SK-N-SH (cell line): Measurements from ENCODE around the gene TSPAN3. TPM values are rescaled to one million over a fixed set of nuclear protein-coding genes. Genes with fewer than 3 reads are reported as not detected.

Source experiments
- CTCF ChIA-PET: fragments of 300-600, 350-600 bp; formaldehyde crosslinking; extraction: SDS; loops from one replicate; lab custom pipeline; 2021; lab: Yijun Ruan, JAX
- POLR2A ChIA-PET: fragments of 350-600 bp; sonication (Branson Sonifier 250); formaldehyde crosslinking; extraction: SDS; loops from one replicate; lab custom pipeline; 2020; ENCODE audit warnings: antibody characterized with exemption, inconsistent platforms; lab: Yijun Ruan, JAX
- DNase-seq: peaks from one replicate; pipeline ENCODE4 v3.0.0; 2012
- H2AFZ ChIP-seq: fragments of 200-600 bp; sonication (generic); 2 replicates; pipeline ENCODE4 v1.8.1; 2016; ENCODE audit warnings: antibody characterized with exemption, mild to moderate bottlenecking, low read depth
- H3F3A ChIP-seq: fragments of 200-600 bp; sonication (generic); replicated peaks from 2 replicates; pipeline ENCODE3; 2016; ENCODE audit warnings: antibody characterized with exemption, mild to moderate bottlenecking; ENCODE audit not compliant: insufficient read depth
- H3K27ac ChIP-seq, 2 experiments: fragments of 200-500 bp in 1 of 2; fragments of 200-600 bp in 1 of 2; sonication (Bioruptor generic) in 1 of 2; sonication (generic), shearing (Covaris generic) in 1 of 2; 2 replicates each; pipeline versions ENCODE4 v1.5.1 to v1.6.1; 2014 to 2016; ENCODE audit warnings: low read depth in 2 of 2, inconsistent platforms in 1 of 2, low read length in 1 of 2, mild to moderate bottlenecking in 1 of 2, mixed read lengths in 1 of 2
- H3K27me3 ChIP-seq: fragments of 200-600 bp; sonication (generic), shearing (Covaris generic); 2 replicates; pipeline ENCODE4 v1.6.1; 2016; ENCODE audit warnings: mixed run types; ENCODE audit not compliant: insufficient read depth
- H3K36me3 ChIP-seq, 2 experiments: fragments of 200-500 bp in 1 of 2; fragments of 200-600 bp in 1 of 2; sonication (Bioruptor generic) in 1 of 2; sonication (generic) in 1 of 2; replicated peaks in 1 of 2; 2 replicates each; pipeline versions ENCODE3 to v1.5.1; 2014 to 2016; ENCODE audit warnings: low read length in 1 of 2, mild to moderate bottlenecking in 1 of 2; ENCODE audit not compliant: insufficient read depth in 2 of 2, control insufficient read depth in 1 of 2
- H3K4me1 ChIP-seq, 2 experiments: fragments of 200-500 bp in 1 of 2; fragments of 200-600 bp in 1 of 2; sonication (Bioruptor generic) in 1 of 2; sonication (generic), shearing (Covaris generic) in 1 of 2; 2 replicates each; pipeline versions ENCODE4 v1.5.1 to v1.6.1; 2014 to 2016; ENCODE audit warnings: low read depth in 1 of 2, low read length in 1 of 2, mixed run types in 1 of 2; ENCODE audit not compliant: insufficient read depth in 2 of 2, control insufficient read depth in 1 of 2
- H3K4me2 ChIP-seq: fragments of 200-600 bp; sonication (generic), shearing (Covaris generic); 2 replicates; pipeline ENCODE4 v1.6.1; 2017; ENCODE audit warnings: mixed run types
- H3K4me3 ChIP-seq, 2 experiments: fragments of 200-500 bp in 1 of 2; fragments of 200-600 bp in 1 of 2; sonication (Bioruptor generic) in 1 of 2; sonication (generic), shearing (Covaris generic) in 1 of 2; 2 replicates each; pipeline versions ENCODE4 v1.5.1 to v1.8.1; 2014 to 2016; ENCODE audit warnings: low read depth in 2 of 2, inconsistent platforms in 1 of 2, low read length in 1 of 2, mild to moderate bottlenecking in 1 of 2, mixed read lengths in 1 of 2, moderate library complexity in 1 of 2
- H3K79me2 ChIP-seq: fragments of 200-600 bp; sonication (generic); 2 replicates; pipeline ENCODE4 v1.8.1; 2017; ENCODE audit warnings: mild to moderate bottlenecking; ENCODE audit not compliant: insufficient read depth
- H3K9ac ChIP-seq: fragments of 200-600 bp; sonication (generic); 2 replicates; pipeline ENCODE4 v1.6.1; 2017; ENCODE audit warnings: mixed run types
- H3K9me2 ChIP-seq: fragments of 200-600 bp; sonication (generic); 2 replicates; pipeline ENCODE4 v1.6.1; 2017; ENCODE audit warnings: mixed run types
- H3K9me3 ChIP-seq: fragments of 200-600 bp; sonication (generic); 2 replicates; pipeline ENCODE4 v1.6.1; 2017; ENCODE audit warnings: mixed run types, mild to moderate bottlenecking, moderate library complexity
- H4K20me1 ChIP-seq: fragments of 200-600 bp; sonication (generic); 2 replicates; pipeline ENCODE4 v1.6.1; 2017; ENCODE audit warnings: mild to moderate bottlenecking, mixed run types; ENCODE audit not compliant: insufficient read depth
- ELF1 ChIP-seq: IDR thresholded peaks from 2 replicates; pipeline ENCODE4 v1.4.0; 2012
- EZH2phosphoT487 ChIP-seq: fragments of 200-600 bp; sonication (generic); IDR thresholded peaks from 2 replicates; pipeline ENCODE4 v1.6.1; 2017; ENCODE audit warnings: low read depth, mixed run types, mild to moderate bottlenecking, antibody characterized with exemption, moderate library complexity, borderline replicate concordance
- FOXJ3 ChIP-seq: sonication (generic); formaldehyde crosslinking; IDR thresholded peaks from 2 replicates; pipeline ENCODE4 v1.5.1; 2020; ENCODE audit warnings: mild to moderate bottlenecking, missing genetic modification reagents
- FOXM1 ChIP-seq: IDR thresholded peaks from 2 replicates; pipeline ENCODE4 v1.4.0; 2012; ENCODE audit warnings: low read depth, mild to moderate bottlenecking
- GABPA ChIP-seq: IDR thresholded peaks from 2 replicates; pipeline ENCODE4 v1.4.0; 2012; ENCODE audit warnings: low read depth, mild to moderate bottlenecking
- MEF2A ChIP-seq: IDR thresholded peaks from 2 replicates; pipeline ENCODE4 v1.4.0; 2012; ENCODE audit warnings: low read depth, borderline replicate concordance
- NFIC ChIP-seq: IDR thresholded peaks from 2 replicates; pipeline ENCODE4 v1.4.0; 2012; ENCODE audit warnings: borderline replicate concordance
- NRF1 ChIP-seq: IDR thresholded peaks from 2 replicates; pipeline ENCODE4 v1.6.1; 2012; ENCODE audit warnings: low read depth, mild to moderate bottlenecking, low read length
- POLR2AphosphoS5 ChIP-seq: IDR thresholded peaks from 2 replicates; pipeline ENCODE4 v1.6.1; 2012; ENCODE audit warnings: low read depth, low read length
- RAD21 ChIP-seq: IDR thresholded peaks from 2 replicates; pipeline ENCODE4 v1.6.1; 2012; ENCODE audit warnings: mild to moderate bottlenecking, low read length
- RCOR1 ChIP-seq: fragments of 150-350 bp; IDR thresholded peaks from 2 replicates; pipeline ENCODE4 v1.6.1; 2017; ENCODE audit warnings: antibody characterized with exemption, low read length
- TAF1 ChIP-seq: IDR thresholded peaks from 2 replicates; pipeline ENCODE4 v1.6.1; 2012; ENCODE audit warnings: low read depth, mild to moderate bottlenecking, low read length, moderate library complexity, borderline replicate concordance
- TCF12 ChIP-seq: IDR thresholded peaks from 2 replicates; pipeline ENCODE4 v1.4.0; 2012
- TEAD4 ChIP-seq: IDR thresholded peaks from 2 replicates; pipeline ENCODE4 v1.4.0; 2012; ENCODE audit warnings: mild to moderate bottlenecking, borderline replicate concordance; ENCODE audit not compliant: insufficient read depth
- WGBS: methylation state at CpG from one replicate; pipeline ENCODE4 v1.1.6; 2017; ENCODE audit warnings: low lambda C conversion rate; 5-methylcytosine and 5-hydroxymethylcytosine counted together
- polyA plus RNA-seq, 3 experiments: library from polyadenylated mRNA; depleted of rRNA; stranded (reverse); fragments of >200 nt; gene quantifications; 2 replicates each; pipeline ENCODE4 v1.2.3, GENCODE V29; 2012
- TF ChIP-seq, protein P1 (sequence below): IDR thresholded peaks from 2 replicates; pipeline ENCODE4 v1.6.1; 2012; ENCODE audit warnings: mild to moderate bottlenecking, low read depth, low read length, moderate library complexity
- TF ChIP-seq, protein P2 (sequence below): IDR thresholded peaks from 2 replicates; pipeline ENCODE4 v1.4.0; 2012; ENCODE audit warnings: low read depth, borderline replicate concordance
- TF ChIP-seq, protein P3 (sequence below): fragments of 200-600 bp; sonication (generic); IDR thresholded peaks from 2 replicates; pipeline ENCODE4 v1.6.1; 2017; ENCODE audit warnings: antibody characterized with exemption, mild to moderate bottlenecking, moderate library complexity

The TSPAN3 gene
- polyA plus RNA-seq, 1 of the 3 experiments (the other 2 are of a cell fraction): 409 TPM

DNA sequence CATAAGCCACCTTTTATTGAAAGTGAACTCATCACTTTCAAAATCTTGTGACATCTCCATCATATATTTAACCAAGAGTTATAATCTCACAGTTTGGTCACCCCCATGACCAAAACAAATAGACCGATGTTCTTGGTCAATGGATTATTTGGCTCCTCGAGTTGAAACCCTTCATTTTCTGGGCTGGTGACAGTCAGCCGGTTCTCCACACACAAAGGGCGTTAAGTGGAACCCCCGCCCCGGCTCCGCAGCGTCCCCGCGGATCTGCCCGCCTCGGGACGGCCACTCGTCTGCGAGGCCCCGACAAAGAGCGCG, 772 bp downstream of the TSPAN3 start:
- no peak for DNase-seq
- Histone ChIP-seq H4K20me1 (peaks cover 49% of the 10 kb centered on the region), H3K4me2 (peak overlapping the region; percentile 94), H3K27ac (peak overlapping the region; percentile 79 to 96), H3K4me3 (peak overlapping the region; percentile 87 to 97), H3K9me3 (no peaks in the 10 kb centered on the region), H3F3A (peaks cover 8% of the 10 kb centered on the region), H3K9me2 (no peaks in the 10 kb centered on the region), H3K4me1 (peaks cover 13 to 14% of the 10 kb centered on the region in 2 experiments; a peak in 3 of 4 replicates), H3K9ac (peak overlapping the region; percentile 90), H3K27me3 (no peaks in the 10 kb centered on the region), H3K79me2 (peaks cover 53% of the 10 kb centered on the region), H3K36me3 (peaks cover 9 to 11% of the 10 kb centered on the region in 2 experiments), H2AFZ (peak overlapping the region; percentile 26; the same call in 1 of the 2 replicates)
- 0% methylated on average over 6 of the region's 18 CpGs for WGBS
- ChIA-PET CTCF (interaction anchor here (1.3 kb wide), 1 partner anchor 10 kb away, joined by 4 read pairs; no protein-coding TSS in a partner anchor), POLR2A (interaction anchor here (1.0 kb wide), 1 partner anchor 11 kb away, joined by 3 read pairs; no protein-coding TSS in a partner anchor)
- TF ChIP-seq, protein P1, sequence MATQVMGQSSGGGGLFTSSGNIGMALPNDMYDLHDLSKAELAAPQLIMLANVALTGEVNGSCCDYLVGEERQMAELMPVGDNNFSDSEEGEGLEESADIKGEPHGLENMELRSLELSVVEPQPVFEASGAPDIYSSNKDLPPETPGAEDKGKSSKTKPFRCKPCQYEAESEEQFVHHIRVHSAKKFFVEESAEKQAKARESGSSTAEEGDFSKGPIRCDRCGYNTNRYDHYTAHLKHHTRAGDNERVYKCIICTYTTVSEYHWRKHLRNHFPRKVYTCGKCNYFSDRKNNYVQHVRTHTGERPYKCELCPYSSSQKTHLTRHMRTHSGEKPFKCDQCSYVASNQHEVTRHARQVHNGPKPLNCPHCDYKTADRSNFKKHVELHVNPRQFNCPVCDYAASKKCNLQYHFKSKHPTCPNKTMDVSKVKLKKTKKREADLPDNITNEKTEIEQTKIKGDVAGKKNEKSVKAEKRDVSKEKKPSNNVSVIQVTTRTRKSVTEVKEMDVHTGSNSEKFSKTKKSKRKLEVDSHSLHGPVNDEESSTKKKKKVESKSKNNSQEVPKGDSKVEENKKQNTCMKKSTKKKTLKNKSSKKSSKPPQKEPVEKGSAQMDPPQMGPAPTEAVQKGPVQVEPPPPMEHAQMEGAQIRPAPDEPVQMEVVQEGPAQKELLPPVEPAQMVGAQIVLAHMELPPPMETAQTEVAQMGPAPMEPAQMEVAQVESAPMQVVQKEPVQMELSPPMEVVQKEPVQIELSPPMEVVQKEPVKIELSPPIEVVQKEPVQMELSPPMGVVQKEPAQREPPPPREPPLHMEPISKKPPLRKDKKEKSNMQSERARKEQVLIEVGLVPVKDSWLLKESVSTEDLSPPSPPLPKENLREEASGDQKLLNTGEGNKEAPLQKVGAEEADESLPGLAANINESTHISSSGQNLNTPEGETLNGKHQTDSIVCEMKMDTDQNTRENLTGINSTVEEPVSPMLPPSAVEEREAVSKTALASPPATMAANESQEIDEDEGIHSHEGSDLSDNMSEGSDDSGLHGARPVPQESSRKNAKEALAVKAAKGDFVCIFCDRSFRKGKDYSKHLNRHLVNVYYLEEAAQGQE: no peak
- TF ChIP-seq ELF1 (no peak), EZH2phosphoT487 (no peak), TCF12 (no peak), NRF1 (no peak), GABPA (no peak), FOXJ3 (CRISPR knock-in tag) (no peak), FOXM1 (no peak), RAD21 (no peak), RCOR1 (no peak), NFIC (no peak), POLR2AphosphoS5 (no peak), TEAD4 (no peak), MEF2A (no peak), TAF1 (no peak)
- TF ChIP-seq, protein P2, sequence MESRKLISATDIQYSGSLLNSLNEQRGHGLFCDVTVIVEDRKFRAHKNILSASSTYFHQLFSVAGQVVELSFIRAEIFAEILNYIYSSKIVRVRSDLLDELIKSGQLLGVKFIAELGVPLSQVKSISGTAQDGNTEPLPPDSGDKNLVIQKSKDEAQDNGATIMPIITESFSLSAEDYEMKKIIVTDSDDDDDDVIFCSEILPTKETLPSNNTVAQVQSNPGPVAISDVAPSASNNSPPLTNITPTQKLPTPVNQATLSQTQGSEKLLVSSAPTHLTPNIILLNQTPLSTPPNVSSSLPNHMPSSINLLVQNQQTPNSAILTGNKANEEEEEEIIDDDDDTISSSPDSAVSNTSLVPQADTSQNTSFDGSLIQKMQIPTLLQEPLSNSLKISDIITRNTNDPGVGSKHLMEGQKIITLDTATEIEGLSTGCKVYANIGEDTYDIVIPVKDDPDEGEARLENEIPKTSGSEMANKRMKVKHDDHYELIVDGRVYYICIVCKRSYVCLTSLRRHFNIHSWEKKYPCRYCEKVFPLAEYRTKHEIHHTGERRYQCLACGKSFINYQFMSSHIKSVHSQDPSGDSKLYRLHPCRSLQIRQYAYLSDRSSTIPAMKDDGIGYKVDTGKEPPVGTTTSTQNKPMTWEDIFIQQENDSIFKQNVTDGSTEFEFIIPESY: no peak
- TF ChIP-seq, protein P3, sequence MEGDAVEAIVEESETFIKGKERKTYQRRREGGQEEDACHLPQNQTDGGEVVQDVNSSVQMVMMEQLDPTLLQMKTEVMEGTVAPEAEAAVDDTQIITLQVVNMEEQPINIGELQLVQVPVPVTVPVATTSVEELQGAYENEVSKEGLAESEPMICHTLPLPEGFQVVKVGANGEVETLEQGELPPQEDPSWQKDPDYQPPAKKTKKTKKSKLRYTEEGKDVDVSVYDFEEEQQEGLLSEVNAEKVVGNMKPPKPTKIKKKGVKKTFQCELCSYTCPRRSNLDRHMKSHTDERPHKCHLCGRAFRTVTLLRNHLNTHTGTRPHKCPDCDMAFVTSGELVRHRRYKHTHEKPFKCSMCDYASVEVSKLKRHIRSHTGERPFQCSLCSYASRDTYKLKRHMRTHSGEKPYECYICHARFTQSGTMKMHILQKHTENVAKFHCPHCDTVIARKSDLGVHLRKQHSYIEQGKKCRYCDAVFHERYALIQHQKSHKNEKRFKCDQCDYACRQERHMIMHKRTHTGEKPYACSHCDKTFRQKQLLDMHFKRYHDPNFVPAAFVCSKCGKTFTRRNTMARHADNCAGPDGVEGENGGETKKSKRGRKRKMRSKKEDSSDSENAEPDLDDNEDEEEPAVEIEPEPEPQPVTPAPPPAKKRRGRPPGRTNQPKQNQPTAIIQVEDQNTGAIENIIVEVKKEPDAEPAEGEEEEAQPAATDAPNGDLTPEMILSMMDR: no peak
